Measurements from ENCODE around the gene HOXB3.

GRCh38 chr17:48499735-48500434 lies 90.2 kb downstream of the HOXB3 start:
- no peak for TF ChIP-seq CTCF (IDR thresholded peaks at IDR 0.05; ENCODE audit: poor library complexity, severe bottlenecking)
- TF ChIP-seq EP300 (conservative IDR thresholded peaks at IDR 0.05; ENCODE audit: poor library complexity, severe bottlenecking), result no peak
- no peak for TF ChIP-seq TAF1 (IDR thresholded peaks at IDR 0.05; ENCODE audit: low read depth)
- no peak for TF ChIP-seq EZH2 (IDR thresholded peaks at IDR 0.05; ENCODE audit: borderline replicate concordance, insufficient read depth, low read length, poor library complexity, severe bottlenecking)
- no peak for TF ChIP-seq POLR2AphosphoS5 (IDR thresholded peaks at IDR 0.05)
- TF ChIP-seq SMC3 (conservative IDR thresholded peaks at IDR 0.05; ENCODE audit: poor library complexity), result no peak
- TF ChIP-seq REST (IDR thresholded peaks at IDR 0.05; ENCODE audit: borderline replicate concordance), result no peak
- TF ChIP-seq MXI1 (conservative IDR thresholded peaks at IDR 0.05; ENCODE audit: poor library complexity, severe bottlenecking), result no peak
- TF ChIP-seq RAD21 (conservative IDR thresholded peaks at IDR 0.05), result no peak

Data from neural cell (in vitro differentiated cells).